H1 (cell line): ENCODE results near the gene ORMDL2. TPM values are rescaled to one million over a fixed set of nuclear protein-coding genes. Genes with fewer than 3 reads are reported as not detected.

Source experiments
- CTCF ChIA-PET: fragments of 300-600 bp; sonication (Branson Sonifier 250); formaldehyde crosslinking; loops from one replicate; lab custom pipeline; 2021; ENCODE audit not compliant: partially characterized antibody; lab: Charles Lee
- POLR2A ChIA-PET: fragments of 300-600 bp; sonication (Branson Sonifier 250); formaldehyde crosslinking; loops from one replicate; lab custom pipeline; 2021; ENCODE audit warnings: inconsistent platforms; ENCODE audit not compliant: partially characterized antibody; lab: Charles Lee
- DNase-seq, 2 experiments: peaks; one replicate each; pipeline versions ENCODE4 v3.0.0 to v3.0.0-alpha.2; 2010 to 2022; ENCODE audit warnings: low spot score in 2 of 2, low read depth in 1 of 2, mixed read lengths in 1 of 2
- FAIRE-seq: peaks from 2 replicates; lab custom pipeline; 2011; peaks lifted over from hg19 to GRCh38; lab: Jason Lieb, UNC
- H2AFZ ChIP-seq: 2 replicates; pipeline ENCODE4 v1.8.1; 2012; ENCODE audit warnings: low read length, inconsistent platforms
- H2AK5ac ChIP-seq: 2 replicates; pipeline ENCODE4 v1.6.1; 2013; ENCODE audit warnings: low read depth, low read length
- H2BK120ac ChIP-seq: replicated peaks from 2 replicates; pipeline ENCODE3; 2013; ENCODE audit warnings: low read depth, low read length, inconsistent platforms
- H2BK12ac ChIP-seq: 2 replicates; pipeline ENCODE4 v1.6.1; 2013; ENCODE audit warnings: low read depth, low read length
- H2BK15ac ChIP-seq: 2 replicates; pipeline ENCODE4 v1.6.1; 2013; ENCODE audit warnings: low read length
- H2BK20ac ChIP-seq: 2 replicates; pipeline ENCODE4 v1.6.1; 2013; ENCODE audit warnings: low read length
- H2BK5ac ChIP-seq: 2 replicates; pipeline ENCODE4 v1.6.1; 2013; ENCODE audit warnings: low read depth, low read length
- H3K14ac ChIP-seq: 2 replicates; pipeline ENCODE4 v1.6.1; 2013; ENCODE audit warnings: inconsistent platforms; ENCODE audit not compliant: insufficient read length
- H3K18ac ChIP-seq: 2 replicates; pipeline ENCODE4 v1.6.1; 2013; ENCODE audit warnings: low read length; ENCODE audit errors: extremely low read depth
- H3K23ac ChIP-seq: 2 replicates; pipeline ENCODE4 v1.6.1; 2013; ENCODE audit warnings: inconsistent platforms; ENCODE audit not compliant: insufficient read length
- H3K23me2 ChIP-seq: 2 replicates; pipeline ENCODE4 v1.6.1; 2013; ENCODE audit warnings: low read depth, low read length
- H3K27ac ChIP-seq: 2 replicates; pipeline ENCODE4 v1.6.1; 2011; ENCODE audit warnings: low read depth, low read length, inconsistent platforms
- H3K27me3 ChIP-seq, 4 experiments: replicated peaks in 1 of 4; 1 replicate in 1 of 4; 2 replicates in 3 of 4; pipeline versions ENCODE4 v1.6.1 to v1.8.1; 2011 to 2013; ENCODE audit warnings: low read length in 3 of 4, mild to moderate bottlenecking in 3 of 4, inconsistent platforms in 2 of 4, mixed read lengths in 2 of 4, moderate library complexity in 1 of 4; ENCODE audit not compliant: control insufficient read depth in 3 of 4, insufficient read depth in 3 of 4; ENCODE audit errors: extremely low read depth in 1 of 4
- H3K36me3 ChIP-seq, 4 experiments: 2 replicates each; pipeline versions ENCODE4 v1.6.1 to v1.8.1; 2011 to 2013; ENCODE audit warnings: mild to moderate bottlenecking in 4 of 4, low read length in 3 of 4, moderate library complexity in 2 of 4, control low read depth in 1 of 4, inconsistent platforms in 1 of 4; ENCODE audit not compliant: insufficient read depth in 4 of 4, control insufficient read depth in 2 of 4
- H3K4ac ChIP-seq: replicated peaks from 2 replicates; pipeline ENCODE3; 2013; ENCODE audit warnings: low read length, low read depth, mixed read lengths, inconsistent platforms; ENCODE audit not compliant: insufficient read length
- H3K4me1 ChIP-seq, 4 experiments: replicated peaks in 1 of 4; 1 replicate in 1 of 4; 2 replicates in 3 of 4; pipeline versions ENCODE4 v1.6.1 to v1.8.1; 2011 to 2013; ENCODE audit warnings: low read length in 3 of 4, inconsistent platforms in 2 of 4, mixed read lengths in 1 of 4; ENCODE audit not compliant: insufficient read depth in 4 of 4, control insufficient read depth in 3 of 4
- H3K4me2 ChIP-seq, 2 experiments: 2 replicates each; pipeline versions ENCODE4 v1.6.1 to v1.8.1; 2011 to 2013; ENCODE audit warnings: low read depth in 2 of 2, low read length in 2 of 2, control low read depth in 1 of 2, inconsistent platforms in 1 of 2, mild to moderate bottlenecking in 1 of 2; ENCODE audit not compliant: insufficient read depth in 1 of 2
- H3K4me3 ChIP-seq, 4 experiments: fragments of 200-600, 300-600 bp in 1 of 4; sonication (generic), shearing (Covaris generic), sonication (Bioruptor Twin) in 1 of 4; 2 replicates each; pipeline versions ENCODE4 v1.5.1 to v1.8.1; 2011 to 2016; ENCODE audit warnings: low read length in 4 of 4, low read depth in 3 of 4, control low read depth in 2 of 4, inconsistent platforms in 2 of 4, mild to moderate bottlenecking in 2 of 4, mixed read lengths in 1 of 4, moderate library complexity in 1 of 4; ENCODE audit not compliant: insufficient read depth in 2 of 4; ENCODE audit errors: extremely low read depth in 1 of 4
- H3K56ac ChIP-seq: replicated peaks from 2 replicates; pipeline ENCODE3; 2013; ENCODE audit warnings: low read depth, mild to moderate bottlenecking, mixed read lengths, low read length, inconsistent platforms; ENCODE audit not compliant: insufficient read length
- H3K79me1 ChIP-seq: 2 replicates; pipeline ENCODE4 v1.6.1; 2013; ENCODE audit warnings: low read depth, low read length, control low read depth
- H3K79me2 ChIP-seq, 2 experiments: 2 replicates each; pipeline versions ENCODE4 v1.6.1 to v1.8.1; 2012 to 2013; ENCODE audit warnings: low read length in 2 of 2, mild to moderate bottlenecking in 2 of 2, inconsistent platforms in 1 of 2; ENCODE audit not compliant: insufficient read depth in 2 of 2, control insufficient read depth in 1 of 2
- H3K9ac ChIP-seq, 4 experiments: replicated peaks in 1 of 4; 1 replicate in 1 of 4; 2 replicates in 3 of 4; pipeline versions ENCODE4 v1.6.1 to v1.8.1; 2011 to 2013; ENCODE audit warnings: low read depth in 3 of 4, low read length in 3 of 4, control low read depth in 2 of 4, mild to moderate bottlenecking in 2 of 4, moderate library complexity in 2 of 4, inconsistent platforms in 1 of 4; ENCODE audit errors: extremely low read depth in 1 of 4
- H3K9me3 ChIP-seq, 2 experiments: 2 replicates each; pipeline versions ENCODE4 v1.6.1 to v1.8.1; 2012 to 2013; ENCODE audit warnings: mild to moderate bottlenecking in 2 of 2, moderate library complexity in 2 of 2, control low read depth in 1 of 2, inconsistent platforms in 1 of 2, low read depth in 1 of 2, low read length in 1 of 2, mixed read lengths in 1 of 2; ENCODE audit not compliant: insufficient read depth in 2 of 2
- H4K20me1 ChIP-seq, 2 experiments: replicated peaks in 1 of 2; 2 replicates each; pipeline versions ENCODE3 to v1.8.1; 2011 to 2013; ENCODE audit warnings: inconsistent platforms in 2 of 2, low read length in 2 of 2, mild to moderate bottlenecking in 1 of 2; ENCODE audit not compliant: insufficient read depth in 2 of 2, control insufficient read depth in 1 of 2
- H4K5ac ChIP-seq: 2 replicates; pipeline ENCODE4 v1.6.1; 2013; ENCODE audit warnings: low read length, low read depth, mixed read lengths, inconsistent platforms; ENCODE audit not compliant: insufficient read length
- H4K8ac ChIP-seq: 2 replicates; pipeline ENCODE4 v1.8.0; 2013; ENCODE audit warnings: mild to moderate bottlenecking, moderate library complexity, low read length, inconsistent platforms; ENCODE audit not compliant: insufficient read depth; ENCODE audit errors: extremely low read depth
- H4K91ac ChIP-seq: replicated peaks from 2 replicates; pipeline ENCODE3; 2013; ENCODE audit warnings: low read length, mixed read lengths, inconsistent platforms; ENCODE audit not compliant: insufficient read length
- ASH2L ChIP-seq: fragments of 200-600, 300-600 bp; sonication (generic); IDR thresholded peaks from one replicate; pipeline ENCODE4 v1.7.1; 2017; ENCODE audit warnings: low read length
- BCL11A ChIP-seq, 2 experiments: IDR thresholded peaks; one replicate each; pipeline ENCODE4 v1.6.1; 2011; ENCODE audit warnings: low read depth in 2 of 2, low read length in 2 of 2, mild to moderate bottlenecking in 2 of 2
- CHD2 ChIP-seq: IDR thresholded peaks from 2 replicates; pipeline ENCODE4 v1.6.1; 2012; ENCODE audit warnings: low read length, improper control_type of control experiment
- CREB1 ChIP-seq: IDR thresholded peaks from 2 replicates; pipeline ENCODE4 v1.6.1; 2012; ENCODE audit warnings: inconsistent platforms
- FOSL1 ChIP-seq: IDR thresholded peaks from 2 replicates; pipeline ENCODE4 v1.6.1; 2011; ENCODE audit warnings: mild to moderate bottlenecking, low read depth, low read length, moderate library complexity; ENCODE audit not compliant: insufficient read depth
- HDAC2 ChIP-seq, 2 experiments: fragments of 300-600 bp in 1 of 2; sonication (generic) in 1 of 2; IDR thresholded peaks; 2 replicates each; pipeline ENCODE4 v1.6.1; 2011 to 2012; ENCODE audit warnings: low read depth in 2 of 2, low read length in 2 of 2, mild to moderate bottlenecking in 2 of 2, moderate library complexity in 2 of 2, borderline replicate concordance in 1 of 2, inconsistent platforms in 1 of 2
- JUN ChIP-seq: IDR thresholded peaks from 2 replicates; pipeline ENCODE4 v1.6.1; 2011; ENCODE audit warnings: low read depth, mild to moderate bottlenecking, improper control_type of control experiment, low read length
- JUND ChIP-seq: IDR thresholded peaks from 2 replicates; pipeline ENCODE4 v1.6.1; 2011; ENCODE audit warnings: mild to moderate bottlenecking, improper control_type of control experiment, low read length
- POLR2AphosphoS5 ChIP-seq: IDR thresholded peaks from 2 replicates; pipeline ENCODE4 v1.6.1; 2011; ENCODE audit warnings: low read depth, low read length
- RAD21 ChIP-seq, 2 experiments: IDR thresholded peaks in 1 of 2; conservative IDR thresholded peaks in 1 of 2; 2 replicates each; pipeline ENCODE4 v1.6.1; 2011; ENCODE audit warnings: low read depth in 2 of 2, low read length in 2 of 2, improper control_type of control experiment in 1 of 2, inconsistent platforms in 1 of 2, mild to moderate bottlenecking in 1 of 2, moderate library complexity in 1 of 2
- SIN3A ChIP-seq, 2 experiments: IDR thresholded peaks in 1 of 2; conservative IDR thresholded peaks in 1 of 2; 2 replicates each; pipeline ENCODE4 v1.6.1; 2011 to 2012; ENCODE audit warnings: low read length in 2 of 2, improper control_type of control experiment in 1 of 2, low read depth in 1 of 2, mild to moderate bottlenecking in 1 of 2
- SP4 ChIP-seq: IDR thresholded peaks from 2 replicates; pipeline ENCODE4 v1.6.1; 2012; ENCODE audit warnings: low read length, inconsistent platforms
- WGBS, 2 experiments: shearing (Covaris generic) in 1 of 2; methylation state at CpG; one replicate each; pipeline versions ENCODE4 v1.1.6 to v1.1.7; 2013 to 2015; ENCODE audit warnings: low lambda C conversion rate in 2 of 2, mixed read lengths in 2 of 2, inconsistent platforms in 1 of 2, low coverage in 1 of 2, missing lambda C conversion rate in 1 of 2; ENCODE audit not compliant: insufficient replicate concordance in 2 of 2, insufficient coverage in 1 of 2, insufficient read length in 1 of 2; ENCODE audit errors: extremely low coverage in 1 of 2, missing lambda C conversion rate in 1 of 2; 5-methylcytosine and 5-hydroxymethylcytosine counted together
- polyA plus RNA-seq, 7 experiments: library from polyadenylated mRNA; depleted of rRNA in 3 of 7; stranded (reverse) in 5 of 7; unstranded in 2 of 7; fragments of >200 nt in 5 of 7; fragments of 200-250 nt in 2 of 7; gene quantifications; 1 replicate in 5 of 7; 2 replicates in 1 of 7; 4 replicates in 1 of 7; pipeline versions ENCODE4 v1.2.1 to v1.2.3, GENCODE V29; 2011 to 2013; ENCODE audit warnings: missing spikeins in 2 of 7, mixed read lengths in 2 of 7
- total RNA-seq: library from RNA; stranded (reverse); fragmentation: NEBNext Ultra II Directional; extraction: Animal tissue kit (Norgen Biotek cat#: 25700); gene quantifications from 2 replicates; pipeline ENCODE4 v1.2.1, GENCODE V29; 2021
- TF ChIP-seq, protein P1 (sequence below): IDR thresholded peaks from 2 replicates; pipeline ENCODE4 v1.6.1; 2011; ENCODE audit warnings: low read length, improper control_type of control experiment

The ORMDL2 gene
- total and polyA plus RNA-seq, 2 of the 8 experiments (the other 6 are each of a cell fraction or from before 2014, with no cell fraction given): 39.0 to 65.6 TPM

DNA sequence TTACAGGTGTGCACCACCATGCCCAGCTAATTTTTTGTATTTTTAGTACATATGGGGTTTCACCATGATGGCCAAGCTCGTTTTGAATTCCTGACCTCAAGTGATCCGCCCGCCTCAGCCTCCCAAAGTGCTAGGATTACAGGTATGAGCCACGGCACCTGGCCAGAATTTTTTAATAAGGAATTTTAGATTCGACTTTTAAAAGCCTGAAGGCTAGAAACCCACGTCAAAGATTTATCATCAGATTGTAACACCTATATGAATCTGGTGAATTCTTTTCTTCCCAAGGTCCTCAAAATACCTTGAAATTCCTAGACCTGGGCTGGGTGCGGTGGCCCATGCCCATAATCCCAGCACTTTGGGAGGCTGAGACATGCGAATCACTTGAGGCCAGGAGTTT, 43.6 kb downstream of the ORMDL2 start:
- ChIA-PET POLR2A (interaction anchor here (0.6 kb wide), 1 partner anchor 225 kb away, joined by 3 read pairs; the partner anchor contains the start of gene OR10P1), CTCF (interaction anchor here (0.7 kb wide), 1 partner anchor 1744 kb away, joined by 4 read pairs; no protein-coding TSS in a partner anchor)
- H2AFZ ChIP-seq: no peak overlapping the region
- H2BK5ac ChIP-seq: no peak overlapping the region
- no peak overlapping the region for H4K5ac ChIP-seq
- no peak overlapping the region for H2BK120ac ChIP-seq
- no peak overlapping the region for H3K9ac ChIP-seq
- H2BK12ac ChIP-seq: no peak overlapping the region
- H3K56ac ChIP-seq: no peak overlapping the region
- no peaks in the 10 kb centered on the region for H3K79me1 ChIP-seq
- WGBS, 2 experiments: 95% methylated on average over 8 of the region's 8 CpGs; no CpG with 5 or more reads in 1 of the 2 experiments
- DNase-seq (no peak), FAIRE-seq (no peak)
- no peaks in the 10 kb centered on the region for H3K23me2 ChIP-seq
- H2BK20ac ChIP-seq: no peak overlapping the region
- no peak overlapping the region for H3K4me3 ChIP-seq
- H3K79me2 ChIP-seq: no peaks in the 10 kb centered on the region
- no peaks in the 10 kb centered on the region for H3K36me3 ChIP-seq
- H3K18ac ChIP-seq: no peak overlapping the region
- H3K27ac ChIP-seq: no peak overlapping the region
- H3K4ac ChIP-seq: no peak overlapping the region
- no peak overlapping the region for H3K23ac ChIP-seq
- no peak overlapping the region for H3K14ac ChIP-seq
- H3K4me1 ChIP-seq: no peaks in the 10 kb centered on the region
- 0 out of 4 replicates have a peak, but pooled peaks cover 3 to 4% of the 10 kb centered on the region in 2 experiments for H3K9me3 ChIP-seq
- H4K20me1 ChIP-seq: no peaks in the 10 kb centered on the region
- no peak overlapping the region for H2BK15ac ChIP-seq
- no peak overlapping the region for H4K8ac ChIP-seq
- H3K4me2 ChIP-seq: no peak overlapping the region
- no peaks in the 10 kb centered on the region for H3K27me3 ChIP-seq
- H4K91ac ChIP-seq: no peak overlapping the region
- H2AK5ac ChIP-seq: no peak overlapping the region
- TF ChIP-seq CREB1 (no peak), RAD21 (IDR thresholded peaks at IDR 0.05 in 1 of 2, conservative IDR thresholded peaks at IDR 0.05 in 1 of 2; ENCODE audit: low read depth in 2 of 2, low read length in 2 of 2) (no peak), CHD2 (no peak), FOSL1 (no peak), JUN (no peak), BCL11A (IDR thresholded peaks at IDR 0.05; ENCODE audit: low read depth in 2 of 2, low read length in 2 of 2) (no peak), SP4 (no peak), POLR2AphosphoS5 (no peak), SIN3A (conservative IDR thresholded peaks at IDR 0.05 in 1 of 2, IDR thresholded peaks at IDR 0.05 in 1 of 2; ENCODE audit: low read depth in 1 of 2, low read length in 2 of 2) (no peak), JUND (no peak), HDAC2 (IDR thresholded peaks at IDR 0.05; ENCODE audit: borderline replicate concordance in 1 of 2, low read depth in 2 of 2, low read length in 2 of 2) (no peak), ASH2L (no peak)
- TF ChIP-seq, protein P1, sequence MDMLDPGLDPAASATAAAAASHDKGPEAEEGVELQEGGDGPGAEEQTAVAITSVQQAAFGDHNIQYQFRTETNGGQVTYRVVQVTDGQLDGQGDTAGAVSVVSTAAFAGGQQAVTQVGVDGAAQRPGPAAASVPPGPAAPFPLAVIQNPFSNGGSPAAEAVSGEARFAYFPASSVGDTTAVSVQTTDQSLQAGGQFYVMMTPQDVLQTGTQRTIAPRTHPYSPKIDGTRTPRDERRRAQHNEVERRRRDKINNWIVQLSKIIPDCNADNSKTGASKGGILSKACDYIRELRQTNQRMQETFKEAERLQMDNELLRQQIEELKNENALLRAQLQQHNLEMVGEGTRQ: no peak
